ENCODE results near the gene SALL4. TPM values are rescaled to one million over a fixed set of nuclear protein-coding genes. Genes with fewer than 3 reads are reported as not detected.
"Not testable (repeated sequence)": the region's sequence is repeated elsewhere in the genome, so short reads cannot be mapped to it uniquely, and the experiment has no call there.

SALL4 gene
- total and polyA plus RNA-seq, 9 of the 15 experiments (the other 6 are each of a cell fraction or from before 2014, with no cell fraction given): 0.03 to 0.07 TPM; not detected in 7

GRCh38 chr20:51826372-51826771 lies 24.1 kb upstream of the SALL4 start (continued):
- TF ChIP-seq ARID4B (CRISPR knock-in tag; IDR thresholded peaks at IDR 0.05): no peak
- TF ChIP-seq LCOR (CRISPR knock-in tag; IDR thresholded peaks at IDR 0.05): no peak
- no peak for TF ChIP-seq ZNF431 (CRISPR knock-in tag; IDR thresholded peaks at IDR 0.05)

- no peaks in the 10 kb centered on the region for H3K79me2 ChIP-seq (ENCODE audit: control insufficient read depth, insufficient read depth, low read length)
- H3K4me1 ChIP-seq (replicated peaks in 1 of 2; ENCODE audit: control insufficient read depth in 2 of 2, insufficient read depth in 2 of 2, low read length in 2 of 2): no peaks in the 10 kb centered on the region
- H3K9ac ChIP-seq (ENCODE audit: insufficient read depth in 1 of 2, low read depth in 2 of 2, low read length in 2 of 2): no peak overlapping the region
- no peaks in the 10 kb centered on the region for H3K9me3 ChIP-seq (replicated peaks; ENCODE audit: control insufficient read depth, insufficient read depth, low read depth, low read length)
- ChIA-PET CTCF (ENCODE audit: low intra/inter-chr PET ratio) (no interaction called here), POLR2A (no interaction called here)
- no peak overlapping the region for H3K4me3 ChIP-seq
- no peak for ATAC-seq
- WGBS (ENCODE audit: insufficient coverage, low coverage, missing lambda C conversion rate): no CpG with 5 or more reads among the region's 1 CpG
- no TSS peak for BruUV-seq (replicated peaks)
- no peak for FAIRE-seq
- peak; percentile 84 for TF ChIP-seq ZNF512 (tag; IDR thresholded peaks at IDR 0.05)
- no peak for TF ChIP-seq DDX20 (tag; IDR thresholded peaks at IDR 0.05; ENCODE audit: low read depth)
- in situ Hi-C loops (cut with MboI): no loop called here
- no peak for DNase-seq (ENCODE audit: extremely low read depth in 1 of 4, low spot score in 3 of 4)
- peaks cover 0 to 5% of the 10 kb centered on the region in 2 experiments; a peak in 4 of 5 replicates for H3K27me3 ChIP-seq (ENCODE audit: control insufficient read depth in 2 of 2, insufficient read depth in 2 of 2, low read length in 2 of 2)
- no peak overlapping the region for H3K27ac ChIP-seq (ENCODE audit: extremely low read depth, low read depth, low read length)
- no peaks in the 10 kb centered on the region for H4K20me1 ChIP-seq (replicated peaks; ENCODE audit: control insufficient read depth, insufficient read depth, low read length)
- H3K4me2 ChIP-seq (ENCODE audit: insufficient read depth, low read length): no peak overlapping the region
- H3K9me1 ChIP-seq (ENCODE audit: control insufficient read depth, insufficient read depth, low read length): no peaks in the 10 kb centered on the region
- no peak overlapping the region for H2AFZ ChIP-seq (ENCODE audit: low read depth, low read length)
- H3K36me3 ChIP-seq (ENCODE audit: control insufficient read depth, insufficient read depth, low read length): no peaks in the 10 kb centered on the region
- intact Hi-C loops (cut with micrococcal nuclease): no loop called here
Measured at GRCh38 chr20:51818479-51819008, 16.2 kb upstream of the SALL4 start.

GRCh38 chr20:51816856-51817255 lies 14.5 kb upstream of the SALL4 start:
- FAIRE-seq; H3K9ac ChIP-seq (ENCODE audit: insufficient read depth in 1 of 2, low read depth in 2 of 2, low read length in 2 of 2); in situ Hi-C loops (cut with MboI); POLR2A ChIA-PET; H2AFZ ChIP-seq (ENCODE audit: low read depth, low read length); H3K27me3 ChIP-seq (ENCODE audit: control insufficient read depth in 2 of 2, insufficient read depth in 2 of 2, low read length in 2 of 2); H3K4me3 ChIP-seq; H3K36me3 ChIP-seq (ENCODE audit: control insufficient read depth, insufficient read depth, low read length); H4K20me1 ChIP-seq (replicated peaks; ENCODE audit: control insufficient read depth, insufficient read depth, low read length); intact Hi-C loops (cut with micrococcal nuclease); BruUV-seq (replicated peaks); H3K27ac ChIP-seq (ENCODE audit: extremely low read depth, low read depth, low read length); H3K9me3 ChIP-seq (replicated peaks; ENCODE audit: control insufficient read depth, insufficient read depth, low read depth, low read length); CTCF ChIA-PET (ENCODE audit: low intra/inter-chr PET ratio); H3K9me1 ChIP-seq (ENCODE audit: control insufficient read depth, insufficient read depth, low read length); H3K4me2 ChIP-seq (ENCODE audit: insufficient read depth, low read length); H3K4me1 ChIP-seq (replicated peaks in 1 of 2; ENCODE audit: control insufficient read depth in 2 of 2, insufficient read depth in 2 of 2, low read length in 2 of 2); DNase-seq (ENCODE audit: extremely low read depth in 1 of 4, low spot score in 3 of 4); H3K79me2 ChIP-seq (ENCODE audit: control insufficient read depth, insufficient read depth, low read length); ATAC-seq: not testable (repeated sequence)
- WGBS (ENCODE audit: insufficient coverage, low coverage, missing lambda C conversion rate): 0% methylated on average over 8 of the region's 8 CpGs

All from K562 (cell line).